AG04450 (cell line): Measurements from ENCODE around the gene IL17C. TPM values are rescaled to one million over a fixed set of nuclear protein-coding genes. Genes with fewer than 3 reads are reported as not detected.
A peak's percentile ranks its signal among the peaks of the same experiment; 100 is the strongest.

Experiments
- CTCF ChIA-PET: fragments of 300-600, 350-600 bp; formaldehyde crosslinking; extraction: SDS; loops from one replicate; lab custom pipeline; 2022; ENCODE audit warnings: antibody characterized with exemption, inconsistent platforms; lab: Charles Lee
- POLR2A ChIA-PET: fragments of 350-600 bp; formaldehyde crosslinking; extraction: SDS; loops from one replicate; lab custom pipeline; 2021; ENCODE audit warnings: antibody characterized with exemption, inconsistent platforms; lab: Yijun Ruan, JAX
- DNase-seq: peaks from one replicate; pipeline ENCODE4 v3.0.0-alpha.2; 2011; ENCODE audit warnings: low read depth, low spot score
- H3K27ac ChIP-seq: one replicate; pipeline ENCODE4 v1.5.1; 2012; ENCODE audit warnings: low read depth, low read length, control low read depth
- H3K27me3 ChIP-seq: one replicate; pipeline ENCODE4 v1.6.0; 2012; ENCODE audit warnings: low read length; ENCODE audit not compliant: control insufficient read depth, insufficient read depth
- H3K4me3 ChIP-seq: 2 replicates; pipeline ENCODE4 v1.5.1; 2011; ENCODE audit warnings: mild to moderate bottlenecking, low read depth, low read length, control low read depth
- H3K9me3 ChIP-seq: 2 replicates; pipeline ENCODE4 v1.5.1; 2012; ENCODE audit warnings: low read length; ENCODE audit not compliant: control insufficient read depth, insufficient read depth
- CTCF ChIP-seq: IDR thresholded peaks from 2 replicates; pipeline ENCODE4 v1.5.1; 2011; ENCODE audit warnings: low read depth, low read length, control low read depth, inconsistent platforms
- polyA plus RNA-seq: library from polyadenylated mRNA; depleted of rRNA; stranded (reverse); fragments of >200 nt; gene quantifications from 2 replicates; pipeline ENCODE4 v1.2.3, GENCODE V29; 2011

Gene IL17C
- polyA plus RNA-seq, 1 experiment = not detected

- POLR2A ChIA-PET = interaction anchor here (0.5 kb wide), 1 partner anchor 1256 kb away, joined by 3 read pairs; the partner anchor contains the start of gene TCF25
- TF ChIP-seq CTCF = no peak
- CTCF ChIA-PET = no interaction called here
- no peak for DNase-seq
- Histone ChIP-seq H3K27me3 (no peaks in the 10 kb centered on the region), H3K27ac (peak overlapping the region; percentile 2), H3K4me3 (no peak overlapping the region), H3K9me3 (no peaks in the 10 kb centered on the region)
Observed at GRCh38 chr16:88617268-88618031, 20.9 kb upstream of the IL17C start.

- POLR2A ChIA-PET = no interaction called here
- no peak overlapping the region for H3K27ac ChIP-seq
- DNase-seq = no peak
- H3K27me3 ChIP-seq = no peaks in the 10 kb centered on the region
- TF ChIP-seq CTCF = no peak
- CTCF ChIA-PET = no interaction called here
- H3K4me3 ChIP-seq = no peak overlapping the region
- no peaks in the 10 kb centered on the region; the same call in 1 of the 2 replicates for H3K9me3 ChIP-seq
Observed at GRCh38 chr16:88618182-88618955, 20.0 kb upstream of the IL17C start.

- ChIA-PET POLR2A (no interaction called here), CTCF (no interaction called here)
- no peak for DNase-seq
Observed at GRCh38 chr16:88618956-88619667, 19.3 kb upstream of the IL17C start.

More at GRCh38 chr16:88618956-88619667, 19.3 kb upstream of the IL17C start:
- no peak overlapping the region for H3K4me3 ChIP-seq
- H3K27me3 ChIP-seq = no peaks in the 10 kb centered on the region
- TF ChIP-seq CTCF = no peak
- H3K9me3 ChIP-seq = no peaks in the 10 kb centered on the region; the same call in 1 of the 2 replicates
- peak overlapping the region; percentile 65 for H3K27ac ChIP-seq
